GM12872 (cell line): ENCODE results near the gene ZBTB20.

Source experiments
- CTCF ChIP-seq: IDR thresholded peaks from 3 replicates; pipeline ENCODE4 v1.5.1; 2011; ENCODE audit warnings: low read depth, mild to moderate bottlenecking, low read length, moderate library complexity; ENCODE audit not compliant: insufficient read depth

Gene ZBTB20

DNA sequence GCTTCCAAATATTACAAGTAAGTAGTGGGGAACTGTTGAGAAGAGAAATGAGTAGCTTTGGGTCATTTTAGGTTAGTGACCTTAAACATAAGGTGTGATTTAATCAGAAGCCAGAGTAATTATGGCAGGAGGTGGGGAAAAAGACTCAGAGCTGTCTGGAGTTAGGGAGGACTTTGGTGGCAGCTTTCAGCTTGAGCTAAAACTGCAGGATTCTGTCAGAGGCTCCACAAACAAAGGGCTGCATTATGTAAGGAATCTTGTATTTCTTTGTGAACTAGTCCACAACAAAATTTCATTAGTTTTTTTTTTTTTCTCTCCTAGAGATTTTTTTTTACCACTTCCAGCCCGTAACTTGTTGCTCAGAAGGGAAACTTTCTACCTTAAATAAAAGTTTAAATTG lies 507.9 kb downstream of the ZBTB20 start:
- TF ChIP-seq CTCF: no peak

GRCh38 chr3:114635878-114636277 lies 511.2 kb downstream of the ZBTB20 start:
- TF ChIP-seq CTCF: no peak

GRCh38 chr3:114634635-114635034 lies 512.5 kb downstream of the ZBTB20 start:
- no peak for TF ChIP-seq CTCF

- TF ChIP-seq CTCF: no peak
These were observed 514.2 kb downstream of the ZBTB20 start for GRCh38 chr3:114632757-114633424.

- no peak for TF ChIP-seq CTCF
These were observed 519.3 kb downstream of the ZBTB20 start for GRCh38 chr3:114627770-114628169.

- no peak for TF ChIP-seq CTCF
These were observed 520.3 kb downstream of the ZBTB20 start for GRCh38 chr3:114626751-114627150.

GRCh38 chr3:114624571-114625181 lies 522.4 kb downstream of the ZBTB20 start:
- TF ChIP-seq CTCF: no peak
